GM23248 (cell line): Measurements from ENCODE around the gene RBFOX1. TPM values are rescaled to one million over a fixed set of nuclear protein-coding genes. Genes with fewer than 3 reads are reported as not detected.

Experiments used
- DNase-seq: peaks from one replicate; pipeline ENCODE4 v3.0.0-alpha.2; 2015
- H2AFZ ChIP-seq: fragments of 200-600 bp; sonication (generic); 2 replicates; pipeline ENCODE4 v1.6.1; 2016; ENCODE audit warnings: antibody characterized with exemption
- H3F3A ChIP-seq: fragments of 200-600 bp; sonication (generic); 2 replicates; pipeline ENCODE4 v1.6.1; 2016; ENCODE audit warnings: mild to moderate bottlenecking, antibody characterized with exemption, mixed run types; ENCODE audit not compliant: insufficient read depth
- H3K27ac ChIP-seq: fragments of 200-600 bp; sonication (generic); 2 replicates; pipeline ENCODE4 v1.5.1; 2016; ENCODE audit warnings: mild to moderate bottlenecking
- H3K27me3 ChIP-seq: fragments of 200-600 bp; sonication (generic); replicated peaks from 2 replicates; pipeline ENCODE4 v1.6.1; 2016; ENCODE audit warnings: mild to moderate bottlenecking; ENCODE audit not compliant: insufficient read depth
- H3K36me3 ChIP-seq: fragments of 200-600 bp; sonication (generic); 2 replicates; pipeline ENCODE4 v1.6.1; 2016; ENCODE audit warnings: low read depth, mild to moderate bottlenecking
- H3K4me1 ChIP-seq: fragments of 200-600 bp; sonication (generic); 2 replicates; pipeline ENCODE4 v1.6.1; 2016; ENCODE audit warnings: mild to moderate bottlenecking; ENCODE audit not compliant: insufficient read depth
- H3K4me2 ChIP-seq: fragments of 200-600 bp; sonication (generic); one replicate; pipeline ENCODE4 v1.6.1; 2016; ENCODE audit warnings: mild to moderate bottlenecking; ENCODE audit not compliant: unreplicated experiment
- H3K4me3 ChIP-seq: fragments of 200-600 bp; sonication (generic); 2 replicates; pipeline ENCODE4 v1.5.1; 2016; ENCODE audit warnings: mild to moderate bottlenecking
- H3K79me2 ChIP-seq: fragments of 200-600 bp; sonication (generic); 2 replicates; pipeline ENCODE4 v1.6.1; 2016; ENCODE audit warnings: mild to moderate bottlenecking; ENCODE audit not compliant: insufficient read depth
- H3K9ac ChIP-seq: fragments of 200-600 bp; sonication (generic); 2 replicates; pipeline ENCODE4 v1.6.1; 2016; ENCODE audit warnings: mild to moderate bottlenecking
- H3K9me2 ChIP-seq: fragments of 200-600 bp; sonication (generic); 2 replicates; pipeline ENCODE4 v1.6.1; 2016; ENCODE audit warnings: mixed run types, mild to moderate bottlenecking, moderate library complexity; ENCODE audit not compliant: insufficient read depth
- H3K9me3 ChIP-seq: fragments of 200-600 bp; sonication (generic); one replicate; pipeline ENCODE4 v1.6.1; 2017; ENCODE audit warnings: low read depth
- H4K20me1 ChIP-seq: fragments of 200-600 bp; sonication (generic); 2 replicates; pipeline ENCODE4 v1.6.0; 2016; ENCODE audit not compliant: insufficient read depth
- EZH2 ChIP-seq: fragments of 200-600 bp; sonication (generic); IDR thresholded peaks from 2 replicates; pipeline ENCODE4 v1.6.1; 2018; ENCODE audit warnings: antibody characterized with exemption, mild to moderate bottlenecking; ENCODE audit not compliant: insufficient read depth, poor library complexity, severe bottlenecking
- EZH2phosphoT487 ChIP-seq: fragments of 200-600 bp; sonication (generic); IDR thresholded peaks from 2 replicates; pipeline ENCODE4 v1.6.1; 2018; ENCODE audit warnings: antibody characterized with exemption, moderate library complexity, mild to moderate bottlenecking, low read depth; ENCODE audit not compliant: insufficient read depth
- WGBS, 2 experiments: methylation state at CpG; one replicate each; pipeline ENCODE4 v1.1.6; 2015 to 2017; ENCODE audit warnings: low lambda C conversion rate in 2 of 2, low coverage in 1 of 2; ENCODE audit errors: missing lambda C conversion rate in 2 of 2; 5-methylcytosine and 5-hydroxymethylcytosine counted together
- in situ Hi-C: fragments of 300-500 bp; cut with MboI; formaldehyde crosslinking; loops from 2 replicates; pipeline ENCODE4 v1.15.0; 2020
- polyA plus RNA-seq: library from polyadenylated mRNA; unstranded; fragments of >200 nt; fragmentation: Nextera tagmentation; extraction: Ambion mirVana; gene quantifications from 2 replicates; pipeline ENCODE4 v1.2.1, GENCODE V29; 2016
- total RNA-seq: library from RNA; depleted of rRNA; stranded (reverse); fragments of >200 nt; shearing (Covaris generic); gene quantifications from 2 replicates; pipeline ENCODE4 v1.2.3, GENCODE V29; 2014

Gene RBFOX1
- total and polyA plus RNA-seq, 2 experiments from 2014 or later, result not detected

DNA sequence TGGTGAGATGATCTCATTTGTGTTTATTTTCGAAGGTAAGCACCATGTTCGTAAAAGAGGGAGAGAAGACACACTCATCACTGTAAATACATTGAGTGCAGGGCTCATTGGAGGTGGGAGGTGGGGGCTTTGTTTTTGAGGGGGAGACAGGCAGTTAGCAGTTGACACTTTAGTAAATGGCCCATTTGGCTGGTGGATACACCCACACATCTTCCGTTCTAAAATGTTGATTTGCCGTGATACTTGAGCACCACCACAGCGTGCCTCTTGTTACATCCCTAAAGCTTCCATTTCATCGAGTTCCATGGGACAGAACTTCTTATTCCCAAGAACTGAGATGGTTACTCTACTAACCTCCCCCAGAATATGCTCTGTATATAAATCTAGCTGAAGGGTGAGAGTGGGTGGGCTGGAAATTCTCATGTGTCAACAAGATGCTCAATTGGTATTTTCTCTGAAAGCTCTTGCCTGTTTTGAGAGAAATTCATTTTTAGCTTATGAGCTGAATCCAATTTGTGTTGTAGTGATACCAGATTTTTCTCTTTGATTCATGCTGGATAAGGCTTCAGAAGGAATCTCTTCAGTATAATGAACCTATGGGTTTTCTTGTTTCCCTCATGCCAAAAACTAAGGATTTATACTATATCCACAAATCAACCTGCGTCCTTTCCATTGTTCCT lies 314.3 kb downstream of the RBFOX1 start:
- Histone ChIP-seq H3K36me3 (no peaks in the 10 kb centered on the region), H3K4me3 (no peak overlapping the region), H3K79me2 (no peaks in the 10 kb centered on the region), H2AFZ (no peak overlapping the region), H3F3A (no peaks in the 10 kb centered on the region), H3K9me2 (no peaks in the 10 kb centered on the region), H3K9me3 (no peaks in the 10 kb centered on the region), H3K9ac (no peak overlapping the region), H3K27ac (no peak overlapping the region), H4K20me1 (no peaks in the 10 kb centered on the region), H3K4me1 (no peaks in the 10 kb centered on the region), H3K27me3 (no peaks in the 10 kb centered on the region), H3K4me2 (no peak overlapping the region)
- in situ Hi-C loops, result no loop called here
- DNase-seq, result no peak
- 5% methylated on average over 7 of the region's 7 CpGs for WGBS, 2 experiments
- TF ChIP-seq EZH2phosphoT487 (no peak), EZH2 (no peak)

DNA sequence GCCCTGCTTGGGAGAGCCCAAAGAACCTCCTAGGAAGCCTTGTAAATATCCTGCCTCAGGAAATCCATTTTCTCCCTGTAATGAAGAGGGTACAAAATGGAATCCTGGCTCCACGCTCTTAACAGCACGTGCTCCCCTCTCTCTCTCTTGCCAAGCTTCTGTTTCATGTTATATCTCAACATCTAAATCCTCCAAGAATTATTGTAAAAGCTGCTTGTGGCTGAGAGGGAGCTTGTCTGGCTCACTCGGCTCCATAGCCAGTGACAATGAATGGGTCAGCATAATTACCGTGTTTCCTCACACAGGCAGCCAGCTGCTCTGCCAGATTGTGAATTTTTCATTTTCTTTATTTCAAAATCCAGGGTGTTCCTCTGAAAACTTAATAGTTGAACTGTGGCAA lies 317.8 kb downstream of the RBFOX1 start:
- WGBS, 2 experiments, result 1 to 6% methylated on average over 4 of the region's 4 CpGs
- DNase-seq, result no peak

GRCh38 chr16:7651803-7652570 lies 319.3 kb downstream of the RBFOX1 start:
- Histone ChIP-seq H3K36me3 (no peaks in the 10 kb centered on the region), H3K9ac (no peak overlapping the region), H3F3A (no peaks in the 10 kb centered on the region), H3K9me3 (no peaks in the 10 kb centered on the region), H3K27ac (no peak overlapping the region), H3K79me2 (no peaks in the 10 kb centered on the region), H3K4me1 (no peaks in the 10 kb centered on the region), H4K20me1 (no peaks in the 10 kb centered on the region), H2AFZ (no peak overlapping the region), H3K9me2 (no peaks in the 10 kb centered on the region), H3K27me3 (no peaks in the 10 kb centered on the region), H3K4me2 (no peak overlapping the region), H3K4me3 (no peak overlapping the region)
- in situ Hi-C loops, result no loop called here
- TF ChIP-seq EZH2phosphoT487, result no peak
- no peak for TF ChIP-seq EZH2
- no peak for DNase-seq
- WGBS, 2 experiments, result 18 to 30% methylated on average over 9 of the region's 9 CpGs

More for the DNA sequence above, 317.8 kb downstream of the RBFOX1 start:
- Histone ChIP-seq H3K4me1 (no peaks in the 10 kb centered on the region), H4K20me1 (no peaks in the 10 kb centered on the region), H3K9ac (no peak overlapping the region), H3K36me3 (no peaks in the 10 kb centered on the region), H3K27ac (no peak overlapping the region), H3K4me2 (no peak overlapping the region), H3K9me3 (no peaks in the 10 kb centered on the region), H3K9me2 (no peaks in the 10 kb centered on the region), H3K4me3 (no peak overlapping the region), H3K79me2 (no peaks in the 10 kb centered on the region), H3F3A (no peaks in the 10 kb centered on the region), H2AFZ (no peak overlapping the region), H3K27me3 (no peaks in the 10 kb centered on the region)
- in situ Hi-C loops, result no loop called here
- TF ChIP-seq EZH2phosphoT487 (no peak), EZH2 (no peak)

DNA sequence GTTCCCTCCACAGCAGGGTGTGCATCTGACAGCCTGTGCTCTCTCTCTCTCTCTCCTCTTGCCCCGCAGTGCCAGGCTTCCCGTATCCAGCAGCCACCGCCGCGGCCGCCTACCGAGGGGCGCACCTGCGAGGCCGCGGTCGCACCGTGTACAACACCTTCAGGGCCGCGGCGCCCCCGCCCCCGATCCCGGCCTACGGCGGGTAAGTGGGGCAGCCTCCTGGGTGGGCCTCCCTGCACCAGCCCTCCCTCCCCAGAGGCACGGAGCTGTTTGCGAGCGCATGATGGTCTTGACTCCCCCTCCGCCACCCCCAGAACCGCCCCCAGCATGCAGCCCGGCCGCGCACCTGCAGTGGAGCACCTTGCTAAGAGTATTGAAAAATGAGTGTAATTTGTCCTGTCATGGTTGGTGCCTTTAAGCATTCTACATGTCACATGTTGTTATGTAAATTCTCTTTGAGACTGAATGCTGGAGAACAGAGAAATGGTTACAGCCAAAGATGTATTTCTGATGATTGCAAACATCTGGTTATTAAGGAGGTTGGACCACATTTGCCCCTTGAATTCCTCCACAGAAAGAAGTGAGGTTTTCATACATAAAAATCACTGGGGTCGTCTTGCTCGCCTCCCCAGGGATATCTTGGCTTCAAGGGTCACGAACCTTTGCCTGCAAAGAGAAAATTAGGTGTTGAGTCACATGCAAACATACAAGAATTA lies 321.3 kb downstream of the RBFOX1 start:
- WGBS, 2 experiments, result 9 to 10% methylated on average over 27 to 32 of the region's 32 CpGs
- H3K36me3 ChIP-seq, result no peaks in the 10 kb centered on the region
- no peaks in the 10 kb centered on the region for H3K4me1 ChIP-seq
- no peak overlapping the region for H3K27ac ChIP-seq
- H3K4me3 ChIP-seq, result no peak overlapping the region
- H3K27me3 ChIP-seq, result no peaks in the 10 kb centered on the region
- no peak overlapping the region for H3K9ac ChIP-seq
- H2AFZ ChIP-seq, result no peak overlapping the region
- H3K9me2 ChIP-seq, result no peaks in the 10 kb centered on the region
- no peak overlapping the region for H3K4me2 ChIP-seq
- no peak for DNase-seq
- in situ Hi-C loops, result no loop called here
- H3K79me2 ChIP-seq, result no peaks in the 10 kb centered on the region
- no peak for TF ChIP-seq EZH2
- no peak for TF ChIP-seq EZH2phosphoT487
- no peaks in the 10 kb centered on the region for H4K20me1 ChIP-seq
- no peaks in the 10 kb centered on the region for H3F3A ChIP-seq
- H3K9me3 ChIP-seq, result no peaks in the 10 kb centered on the region
